GM12878 (cell line): ENCODE results near the gene NRG3. TPM values are rescaled to one million over a fixed set of nuclear protein-coding genes. Genes with fewer than 3 reads are reported as not detected.

Experiments
- ATAC-seq: fragments of 200-7000 bp; cut with Tn5 transposase; 3 replicates; pipeline ENCODE4 v1.9.1; 2020; ENCODE audit warnings: mild to moderate bottlenecking, moderate library complexity
- BruUV-seq: library from RNA; stranded (reverse); fragments of 400-500 nt; replicated peaks from 2 replicates; lab custom pipeline; 2021; lab: Mats Ljungman, UMichigan
- CTCF ChIA-PET: fragments of 300-600 bp; sonication (Branson Sonifier 250); formaldehyde crosslinking; extraction: SDS; loops from one replicate; lab custom pipeline; 2021; ENCODE audit warnings: inconsistent platforms; lab: Yijun Ruan, JAX
- POLR2A ChIA-PET: fragments of 350-600 bp; formaldehyde crosslinking; extraction: SDS; loops from one replicate; lab custom pipeline; 2021; ENCODE audit warnings: inconsistent platforms; lab: Charles Lee
- RAD21 ChIA-PET: fragments of 300-600 bp; sonication (Branson Sonifier 250); formaldehyde crosslinking; loops from one replicate; lab custom pipeline; 2023; ENCODE audit warnings: antibody characterized with exemption; ENCODE audit not compliant: unreplicated experiment; lab: Charles Lee
- SMC1A ChIA-PET: fragments of 300-600 bp; sonication (Branson Sonifier 250); formaldehyde crosslinking; loops from one replicate; lab custom pipeline; 2023; ENCODE audit not compliant: unreplicated experiment, uncharacterized antibody; lab: Charles Lee
- DNase-seq: peaks from one replicate; pipeline ENCODE4 v3.0.0-alpha.2; 2011; ENCODE audit warnings: low read depth, low spot score
- FAIRE-seq: peaks from 3 replicates; lab custom pipeline; 2011; peaks lifted over from hg19 to GRCh38; lab: Jason Lieb, UNC
- H2AFZ ChIP-seq: 2 replicates; pipeline ENCODE4 v1.6.0; 2011; ENCODE audit warnings: low read depth, low read length, control low read depth; ENCODE audit not compliant: control insufficient read depth
- H3K27ac ChIP-seq: 2 replicates; pipeline ENCODE4 v1.5.1; 2011; ENCODE audit warnings: control low read depth; ENCODE audit not compliant: control insufficient read depth, insufficient read depth
- H3K27me3 ChIP-seq, 2 experiments: replicated peaks in 1 of 2; 2 replicates each; pipeline versions ENCODE4 v1.6.0 to v1.6.1; 2011; ENCODE audit warnings: low read length in 1 of 2; ENCODE audit not compliant: control insufficient read depth in 2 of 2, insufficient read depth in 2 of 2
- H3K36me3 ChIP-seq, 2 experiments: 2 replicates each; pipeline ENCODE4 v1.5.1; 2011; ENCODE audit warnings: low read length in 1 of 2; ENCODE audit not compliant: control insufficient read depth in 2 of 2, insufficient read depth in 2 of 2
- H3K4me1 ChIP-seq: 2 replicates; pipeline ENCODE4 v1.6.1; 2011; ENCODE audit warnings: mild to moderate bottlenecking, low read length, moderate library complexity, mixed read lengths; ENCODE audit not compliant: control insufficient read depth, insufficient read depth
- H3K4me2 ChIP-seq: 2 replicates; pipeline ENCODE4 v1.6.0; 2011; ENCODE audit warnings: control low read depth; ENCODE audit not compliant: control insufficient read depth, insufficient read depth
- H3K4me3 ChIP-seq: fragments of 200-600 bp; sonication (generic); 2 replicates; pipeline ENCODE4 v1.5.1; 2016
- H3K79me2 ChIP-seq: 2 replicates; pipeline ENCODE4 v1.6.0; 2011; ENCODE audit warnings: low read length; ENCODE audit not compliant: control insufficient read depth, insufficient read depth
- H3K9ac ChIP-seq: 2 replicates; pipeline ENCODE4 v1.8.0; 2011; ENCODE audit warnings: low read length, control low read depth, mixed read lengths; ENCODE audit not compliant: control insufficient read depth, insufficient read depth
- H3K9me3 ChIP-seq: replicated peaks from 3 replicates; pipeline ENCODE4 v1.5.1; 2011; ENCODE audit warnings: mild to moderate bottlenecking, low read length; ENCODE audit not compliant: control insufficient read depth, insufficient read depth
- H4K20me1 ChIP-seq: 2 replicates; pipeline ENCODE4 v1.6.0; 2011; ENCODE audit not compliant: control insufficient read depth, insufficient read depth
- CREB1 ChIP-seq: IDR thresholded peaks from 2 replicates; pipeline ENCODE4 v1.6.1; 2012; ENCODE audit warnings: low read depth, mild to moderate bottlenecking, inconsistent platforms
- ETV6 ChIP-seq, 2 experiments: fragments of 450-650 bp in 1 of 2; IDR thresholded peaks in 1 of 2; conservative IDR thresholded peaks in 1 of 2; 2 replicates each; pipeline ENCODE4 v1.6.1; 2014; ENCODE audit warnings: antibody characterized with exemption in 1 of 2, borderline replicate concordance in 1 of 2, low read depth in 1 of 2, mild to moderate bottlenecking in 1 of 2, moderate library complexity in 1 of 2
- JUNB ChIP-seq: IDR thresholded peaks from 2 replicates; pipeline ENCODE4 v1.6.1; 2016; ENCODE audit warnings: antibody characterized with exemption, mild to moderate bottlenecking
- MYC ChIP-seq: IDR thresholded peaks from 2 replicates; pipeline ENCODE4 v1.6.1; 2011; ENCODE audit warnings: mild to moderate bottlenecking, low read length, moderate library complexity, inconsistent platforms; ENCODE audit not compliant: insufficient read depth, insufficient replicate concordance, insufficient read length, severe bottlenecking
- NFYB ChIP-seq: IDR thresholded peaks from 2 replicates; pipeline ENCODE4 v1.6.1; 2011; ENCODE audit warnings: low read depth, mild to moderate bottlenecking, low read length, improper control_type of control experiment, moderate library complexity; ENCODE audit not compliant: insufficient read depth
- ZNF274 ChIP-seq: IDR thresholded peaks from one replicate; pipeline ENCODE4 v1.8.0; 2011; ENCODE audit not compliant: insufficient read length, insufficient read depth
- WGBS: methylation state at CpG from one replicate; pipeline ENCODE4 v1.1.6; 2016; ENCODE audit warnings: low lambda C conversion rate; ENCODE audit not compliant: insufficient replicate concordance, insufficient coverage; ENCODE audit errors: missing lambda C conversion rate; 5-methylcytosine and 5-hydroxymethylcytosine counted together
- in situ Hi-C: fragments of 300-500 bp; cut with MboI; formaldehyde crosslinking; loops from 9 replicates; pipeline ENCODE4 v1.14.3; 2018; ENCODE audit warnings: mixed read lengths
- intact Hi-C: fragments of 100-400 bp; cut with micrococcal nuclease; formaldehyde crosslinking; loops from one replicate; pipeline ENCODE4 v1.14.2; 2022; ENCODE audit not compliant: unreplicated experiment
- polyA plus RNA-seq, 11 experiments: library from polyadenylated mRNA; depleted of rRNA in 4 of 11; unstranded in 6 of 11; stranded (reverse) in 5 of 11; fragments of >200 nt; fragmentation: Nextera tagmentation in 4 of 11; fragmentation: Illumina TruSeq in 1 of 11; extraction: Ambion mirVana in 4 of 11; extraction: Trizol in 1 of 11; gene quantifications; 1 replicate in 1 of 11; 2 replicates in 10 of 11; pipeline versions ENCODE4 v1.2.1 to v1.2.3, GENCODE V29; 2011 to 2016; ENCODE audit warnings: inconsistent platforms in 2 of 11, missing spikeins in 2 of 11, low read depth in 1 of 11
- total RNA-seq, 4 experiments: library from RNA; depleted of rRNA in 3 of 4; stranded (reverse); fragments of >200 nt in 3 of 4; fragmentation: Illumina TruSeq in 1 of 4; extraction: Trizol in 1 of 4; gene quantifications; 2 replicates each; pipeline versions ENCODE4 v1.2.1 to v1.2.3, GENCODE V29; 2013 to 2021
- TF ChIP-seq, protein P1 (sequence below): fragments of 450-650 bp; IDR thresholded peaks from 2 replicates; pipeline ENCODE4 v1.6.1; 2018; ENCODE audit warnings: mild to moderate bottlenecking, low read depth, moderate library complexity; ENCODE audit not compliant: partially characterized antibody

The NRG3 gene
- total and polyA plus RNA-seq, 10 of the 15 experiments (the other 5 are each of a cell fraction or from before 2014, with no cell fraction given) = 0.03 to 0.41 (median 0.17) TPM; not detected in 3

DNA sequence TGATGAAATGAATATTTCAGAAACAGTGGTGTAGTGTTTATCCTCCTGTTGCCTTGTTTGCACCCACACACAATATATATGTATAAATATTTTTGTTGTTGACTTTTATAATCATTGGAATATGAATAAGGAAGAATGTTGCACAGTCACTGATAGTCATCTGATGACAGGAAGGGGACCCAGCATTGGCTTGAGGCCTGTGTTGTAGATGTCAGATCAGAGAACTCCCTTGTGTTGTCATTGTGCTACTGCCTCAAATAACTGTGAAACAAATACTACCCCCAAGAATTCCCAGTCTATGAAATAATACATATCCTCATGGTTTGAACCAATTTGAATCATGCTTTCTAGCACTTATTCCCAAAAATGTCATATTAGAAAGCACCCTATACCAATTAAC is 84.0 kb downstream of the NRG3 start:
- H3K9ac ChIP-seq = no peak overlapping the region
- TF ChIP-seq MYC (no peak), ETV6 (conservative IDR thresholded peaks at IDR 0.05 in 1 of 2, IDR thresholded peaks at IDR 0.05 in 1 of 2; ENCODE audit: borderline replicate concordance in 1 of 2, low read depth in 1 of 2) (no peak), JUNB (no peak), CREB1 (no peak), NFYB (no peak)
- ATAC-seq (no peak), DNase-seq (no peak), FAIRE-seq (no peak)
- H3K79me2 ChIP-seq = no peaks in the 10 kb centered on the region
- no peak overlapping the region for H2AFZ ChIP-seq
- no peak overlapping the region for H3K4me3 ChIP-seq
- no TSS peak for BruUV-seq
- no peaks in the 10 kb centered on the region for H3K36me3 ChIP-seq
- CTCF ChIA-PET = no interaction called here
- SMC1A ChIA-PET = no interaction called here
- RAD21 ChIA-PET = no interaction called here
- no peaks in the 10 kb centered on the region for H3K27me3 ChIP-seq
- no peaks in the 10 kb centered on the region for H3K4me1 ChIP-seq
- POLR2A ChIA-PET = no interaction called here
- intact Hi-C loops (loop anchor here (10.0 kb wide), 1 partner anchor 284 kb away; no protein-coding TSS in a partner anchor), in situ Hi-C loops (no loop called here)
- H3K9me3 ChIP-seq = no peaks in the 10 kb centered on the region
- no peak overlapping the region for H3K27ac ChIP-seq
- H4K20me1 ChIP-seq = no peaks in the 10 kb centered on the region
- H3K4me2 ChIP-seq = no peak overlapping the region

DNA sequence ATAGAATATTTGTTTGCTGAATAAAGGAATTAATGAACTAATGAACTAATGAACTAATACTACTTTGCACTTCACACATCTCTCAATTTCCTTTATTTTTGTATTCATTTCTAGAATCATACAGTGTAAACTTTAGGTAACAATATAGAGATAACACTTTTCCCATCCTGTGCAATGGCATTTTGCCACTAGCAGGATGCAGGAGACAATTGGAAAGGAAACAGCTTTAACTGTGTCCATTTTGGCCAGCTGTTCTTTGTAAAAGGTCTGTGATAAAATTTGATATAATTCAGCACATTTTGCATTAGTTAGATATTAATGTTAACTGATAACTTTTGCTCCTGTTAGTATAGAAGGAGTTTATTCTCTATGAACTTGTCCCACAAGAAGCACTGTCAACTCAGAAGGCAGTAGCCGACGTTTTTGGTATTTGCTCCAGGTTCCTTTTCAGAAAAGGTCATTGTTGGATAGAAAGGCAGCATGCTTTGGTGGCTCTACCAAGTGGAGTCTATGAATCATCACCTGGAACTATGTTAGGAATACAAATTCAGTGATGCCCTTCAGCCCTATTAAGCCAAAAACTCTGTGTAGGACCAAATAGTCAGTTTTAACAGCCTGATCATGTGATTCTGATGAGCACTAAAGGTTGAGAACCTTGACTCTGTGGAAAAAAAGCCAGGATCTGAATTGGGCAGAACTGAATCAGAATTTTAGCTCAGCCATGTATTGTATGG is 86.6 kb downstream of the NRG3 start:
- in situ Hi-C loops = no loop called here
- CTCF ChIA-PET = no interaction called here

More for the DNA sequence above, 86.6 kb downstream of the NRG3 start:
- BruUV-seq = no TSS peak
- no peak for TF ChIP-seq ZNF274
- TF ChIP-seq MYC = no peak
- TF ChIP-seq, protein P1, sequence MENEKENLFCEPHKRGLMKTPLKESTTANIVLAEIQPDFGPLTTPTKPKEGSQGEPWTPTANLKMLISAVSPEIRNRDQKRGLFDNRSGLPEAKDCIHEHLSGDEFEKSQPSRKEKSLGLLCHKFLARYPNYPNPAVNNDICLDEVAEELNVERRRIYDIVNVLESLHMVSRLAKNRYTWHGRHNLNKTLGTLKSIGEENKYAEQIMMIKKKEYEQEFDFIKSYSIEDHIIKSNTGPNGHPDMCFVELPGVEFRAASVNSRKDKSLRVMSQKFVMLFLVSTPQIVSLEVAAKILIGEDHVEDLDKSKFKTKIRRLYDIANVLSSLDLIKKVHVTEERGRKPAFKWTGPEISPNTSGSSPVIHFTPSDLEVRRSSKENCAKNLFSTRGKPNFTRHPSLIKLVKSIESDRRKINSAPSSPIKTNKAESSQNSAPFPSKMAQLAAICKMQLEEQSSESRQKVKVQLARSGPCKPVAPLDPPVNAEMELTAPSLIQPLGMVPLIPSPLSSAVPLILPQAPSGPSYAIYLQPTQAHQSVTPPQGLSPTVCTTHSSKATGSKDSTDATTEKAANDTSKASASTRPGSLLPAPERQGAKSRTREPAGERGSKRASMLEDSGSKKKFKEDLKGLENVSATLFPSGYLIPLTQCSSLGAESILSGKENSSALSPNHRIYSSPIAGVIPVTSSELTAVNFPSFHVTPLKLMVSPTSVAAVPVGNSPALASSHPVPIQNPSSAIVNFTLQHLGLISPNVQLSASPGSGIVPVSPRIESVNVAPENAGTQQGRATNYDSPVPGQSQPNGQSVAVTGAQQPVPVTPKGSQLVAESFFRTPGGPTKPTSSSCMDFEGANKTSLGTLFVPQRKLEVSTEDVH = no peak
- 24% methylated on average over 2 of the region's 2 CpGs for WGBS
- no peak overlapping the region for H3K27ac ChIP-seq
- H3K4me2 ChIP-seq = no peak overlapping the region
- RAD21 ChIA-PET = no interaction called here
- H3K27me3 ChIP-seq = no peaks in the 10 kb centered on the region
- H3K4me3 ChIP-seq = no peak overlapping the region
- H3K36me3 ChIP-seq = no peaks in the 10 kb centered on the region
- H3K9ac ChIP-seq = no peak overlapping the region
- DNase-seq = no peak
- no peaks in the 10 kb centered on the region for H4K20me1 ChIP-seq
- no peaks in the 10 kb centered on the region for H3K9me3 ChIP-seq
- POLR2A ChIA-PET = no interaction called here
- H3K79me2 ChIP-seq = no peaks in the 10 kb centered on the region
- intact Hi-C loops = no loop called here
- ATAC-seq = no peak
- H3K4me1 ChIP-seq = no peaks in the 10 kb centered on the region
- no peak for FAIRE-seq
- no peak overlapping the region for H2AFZ ChIP-seq
- SMC1A ChIA-PET = no interaction called here
